Central memory CD4-positive, alpha-beta T cell (primary cell): Measurements from ENCODE around the gene TENM3.
"Not testable (repeated sequence)": the region's sequence is repeated elsewhere in the genome, so short reads cannot be mapped to it uniquely, and the experiment has no call there.

Source experiments
- DNase-seq: peaks from one replicate; pipeline ENCODE4 v3.0.0; 2022

Gene TENM3

GRCh38 chr4:182343453-182343852 lies 100.3 kb downstream of the TENM3 start:
- no peak for DNase-seq

- no peak for DNase-seq
These were observed 101.8 kb downstream of the TENM3 start for GRCh38 chr4:182344968-182345367.

GRCh38 chr4:182346250-182346649 lies 103.0 kb downstream of the TENM3 start:
- no peak for DNase-seq

GRCh38 chr4:182346675-182347375 lies 103.6 kb downstream of the TENM3 start:
- DNase-seq = no peak

DNA sequence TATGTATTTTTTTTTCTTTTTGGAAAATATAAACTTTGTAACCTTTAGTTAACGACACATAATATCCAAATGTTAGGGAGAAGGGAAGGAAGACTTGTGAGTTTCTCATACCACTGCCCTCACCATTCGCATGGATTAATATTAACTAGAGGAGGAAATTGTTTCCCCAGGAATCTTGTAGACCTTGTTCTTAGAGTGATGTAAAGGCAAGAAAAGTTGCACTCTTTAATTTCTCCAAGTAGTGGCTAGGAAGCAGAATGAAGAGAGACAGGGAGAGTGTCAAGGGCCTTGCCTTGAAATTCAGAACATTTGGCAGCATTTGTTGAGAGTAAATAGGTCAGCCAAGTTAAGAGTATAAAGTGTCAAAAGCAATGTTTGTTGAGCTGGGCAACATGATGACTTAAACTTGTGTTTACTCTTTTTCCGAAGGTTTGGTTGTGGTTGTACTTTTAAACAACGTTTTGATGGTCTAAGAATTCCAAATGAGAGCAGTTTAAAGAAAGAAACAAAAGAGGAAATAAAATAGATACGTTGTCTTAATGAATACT lies 105.7 kb downstream of the TENM3 start:
- DNase-seq = no peak

- DNase-seq = no peak
These were observed 106.8 kb downstream of the TENM3 start for GRCh38 chr4:182350041-182350440.

GRCh38 chr4:182351485-182351884 lies 108.3 kb downstream of the TENM3 start:
- no peak for DNase-seq

DNA sequence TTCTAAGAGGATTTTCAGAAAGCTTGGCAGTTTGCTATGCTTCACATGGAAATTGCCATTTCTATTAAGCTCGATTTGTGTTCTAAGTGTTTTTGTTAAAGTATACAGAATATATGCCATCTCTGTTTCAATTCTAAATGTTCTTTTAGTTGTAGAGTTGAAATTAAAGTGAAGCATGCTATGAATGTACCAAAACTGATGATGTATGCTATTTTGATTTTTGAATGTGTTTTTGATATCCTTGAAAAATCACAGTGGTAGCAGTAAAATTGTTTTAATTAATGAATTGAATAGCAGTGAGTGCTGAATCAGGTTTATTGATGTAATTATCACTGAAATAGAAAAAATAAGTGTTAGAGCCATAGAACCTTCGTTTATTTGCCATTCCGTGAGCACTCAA lies 110.9 kb downstream of the TENM3 start:
- DNase-seq = no peak

- no peak for DNase-seq
These were observed 111.7 kb downstream of the TENM3 start for GRCh38 chr4:182354867-182355266.

- DNase-seq = no peak
These were observed 124.0 kb downstream of the TENM3 start for GRCh38 chr4:182367153-182367552.

GRCh38 chr4:182369211-182369610 lies 126.0 kb downstream of the TENM3 start:
- DNase-seq = no peak

DNA sequence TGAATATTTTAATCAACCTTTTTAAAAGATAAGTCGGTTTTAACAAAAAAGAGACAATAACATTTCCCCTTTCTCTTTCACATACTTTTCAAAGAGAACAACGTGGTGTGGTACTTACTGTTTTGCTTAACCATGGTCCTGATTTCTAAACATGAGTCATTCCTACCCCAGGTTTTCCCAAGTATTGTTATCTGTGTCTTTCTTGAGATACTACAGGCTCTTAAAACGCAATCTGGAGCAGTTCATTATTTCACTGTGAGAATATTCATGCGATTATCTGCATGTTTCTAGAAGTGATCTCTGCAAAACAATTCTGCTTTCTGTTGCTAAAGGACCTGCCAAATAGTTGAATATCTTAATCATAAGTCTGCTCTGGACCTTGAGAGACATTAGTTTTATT lies 127.3 kb downstream of the TENM3 start:
- DNase-seq = no peak

GRCh38 chr4:182380771-182381181 lies 137.6 kb downstream of the TENM3 start:
- no peak for DNase-seq

DNA sequence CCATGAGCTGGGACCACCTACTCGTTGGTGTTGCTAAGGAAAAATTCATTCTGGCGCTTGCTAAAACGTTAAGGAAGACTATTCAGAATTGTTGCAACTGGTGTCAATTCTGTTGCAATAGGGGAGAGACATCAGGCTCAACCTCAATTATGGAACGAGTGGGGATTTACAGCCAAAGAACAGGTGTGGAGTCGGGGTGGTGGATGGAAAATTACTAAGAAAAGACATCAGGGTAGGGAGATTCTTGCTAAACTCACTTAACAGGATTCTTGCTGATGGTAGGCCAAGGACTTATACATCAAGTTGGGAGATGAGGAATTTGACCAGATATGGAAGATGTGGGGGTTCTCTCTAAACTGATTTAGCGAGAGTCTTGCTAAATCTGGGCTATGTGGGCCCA lies 139.7 kb downstream of the TENM3 start:
- no peak for DNase-seq

DNA sequence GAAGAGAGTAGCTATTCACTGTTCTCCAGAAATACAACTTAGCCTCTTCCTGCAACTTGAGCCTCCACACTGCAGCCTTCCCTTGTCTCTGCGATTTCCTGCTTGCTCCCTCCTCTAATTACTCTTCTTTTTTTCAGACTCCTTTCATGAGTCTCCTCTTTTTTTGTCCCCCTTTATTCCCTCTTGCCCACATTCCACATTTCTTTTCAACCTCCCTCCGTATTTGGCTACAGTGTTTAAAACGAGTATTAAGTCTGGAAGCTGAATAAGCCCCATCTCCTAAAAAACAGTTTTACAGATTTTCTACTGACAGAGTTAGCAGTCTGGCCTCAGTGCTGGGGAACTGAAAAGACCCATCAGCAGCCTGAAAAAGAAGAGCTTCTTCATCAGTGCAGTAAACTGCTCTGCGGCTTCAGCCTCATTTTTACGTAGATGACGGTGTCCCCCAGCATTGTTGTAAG lies 141.5 kb downstream of the TENM3 start:
- no peak for DNase-seq

- no peak for DNase-seq
These were observed 142.7 kb downstream of the TENM3 start for GRCh38 chr4:182385897-182386296.

GRCh38 chr4:182386576-182386975 lies 143.4 kb downstream of the TENM3 start:
- DNase-seq = not testable (repeated sequence)

DNA sequence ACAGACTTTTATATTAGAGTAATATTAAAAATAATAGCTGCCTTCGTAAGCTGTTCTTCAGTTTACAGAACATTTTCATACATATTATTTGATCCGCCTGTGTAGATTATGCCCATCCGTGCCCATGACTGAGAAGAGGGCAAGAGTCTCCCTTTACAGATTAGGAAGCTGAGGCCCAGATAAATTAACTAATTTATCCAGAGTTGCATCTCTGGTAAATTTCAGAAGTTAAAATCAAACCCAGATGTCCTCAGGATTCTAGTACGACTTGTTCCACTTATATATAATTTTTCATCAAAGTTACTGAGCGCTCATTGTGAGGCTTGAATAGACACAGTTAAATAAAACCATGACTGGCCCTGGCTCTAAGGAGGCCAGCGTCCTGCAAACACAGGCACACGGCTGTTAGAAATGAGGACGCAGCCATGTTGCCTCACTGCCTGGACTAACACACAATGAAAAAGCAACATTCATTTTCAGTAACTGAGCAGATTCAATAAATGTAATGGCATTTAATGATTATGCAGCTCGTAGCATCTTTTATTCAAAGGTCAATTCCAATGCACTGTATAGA lies 148.0 kb downstream of the TENM3 start:
- no peak for DNase-seq

GRCh38 chr4:182394181-182394580 lies 151.0 kb downstream of the TENM3 start:
- DNase-seq = no peak

GRCh38 chr4:182400081-182400480 lies 156.9 kb downstream of the TENM3 start:
- no peak for DNase-seq

DNA sequence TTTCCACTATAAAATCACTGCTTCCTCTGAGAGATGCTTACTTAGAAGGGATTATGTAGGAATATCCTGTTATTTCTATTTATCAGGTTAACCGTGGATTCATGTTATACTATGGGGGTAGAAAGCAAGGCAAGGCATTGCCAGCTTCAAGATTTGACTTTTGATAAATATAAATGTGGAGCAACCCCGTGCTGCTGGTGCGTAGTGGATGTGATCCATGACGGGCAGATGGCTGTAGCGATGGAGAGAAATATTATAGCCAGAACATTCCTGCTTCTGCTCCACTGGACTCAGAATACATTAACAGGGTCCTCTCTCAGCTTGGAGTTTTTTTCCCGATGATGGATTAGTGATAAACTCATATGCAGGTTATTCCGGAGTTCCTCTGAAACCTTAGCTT lies 157.6 kb downstream of the TENM3 start:
- no peak for DNase-seq

DNA sequence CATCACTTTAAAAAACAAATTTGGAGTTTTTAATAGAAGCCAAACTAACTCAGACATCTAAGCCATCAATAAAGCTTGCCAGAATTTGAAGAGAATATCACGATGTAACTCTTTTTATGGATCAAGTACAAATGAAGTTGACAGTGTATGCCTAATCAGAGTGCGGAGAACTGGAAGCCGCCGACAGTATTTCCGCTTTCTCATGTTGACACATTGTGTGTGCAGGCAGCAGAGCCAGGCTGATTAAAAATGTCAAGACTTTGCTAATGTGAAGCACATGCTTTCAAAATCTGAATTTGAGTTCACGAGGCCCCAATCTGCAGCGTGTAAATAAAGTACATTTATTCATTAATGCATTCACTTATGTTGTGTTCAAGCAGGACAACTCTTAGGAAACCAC lies 161.2 kb downstream of the TENM3 start:
- no peak for DNase-seq

- DNase-seq = no peak
These were observed 161.9 kb downstream of the TENM3 start for GRCh38 chr4:182405087-182405486.

GRCh38 chr4:182409271-182409670 lies 166.1 kb downstream of the TENM3 start:
- DNase-seq = no peak

DNA sequence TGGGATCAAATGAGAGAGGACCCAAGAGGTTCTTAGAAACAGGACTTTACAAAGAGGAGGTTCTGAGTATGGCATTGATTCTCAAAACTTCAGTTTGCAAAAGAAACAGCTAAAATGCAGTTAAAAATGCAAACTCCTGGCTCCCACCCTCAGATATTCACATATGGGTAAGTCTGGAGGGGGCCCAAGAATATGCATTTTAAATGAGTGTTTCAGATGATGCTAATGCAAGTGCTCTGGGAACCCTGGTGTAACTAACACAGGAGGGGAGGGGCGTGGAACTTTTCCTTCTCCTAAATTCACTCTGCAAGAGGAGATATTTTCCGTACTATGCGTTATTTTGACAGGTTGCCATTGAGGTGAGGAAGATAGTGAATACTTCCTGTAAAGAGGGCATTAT lies 168.2 kb downstream of the TENM3 start:
- DNase-seq = no peak
